Natural killer cell (primary cell): ENCODE results near the gene BDH1. TPM values are rescaled to one million over a fixed set of nuclear protein-coding genes. Genes with fewer than 3 reads are reported as not detected.
"Not testable (repeated sequence)": the region's sequence is repeated elsewhere in the genome, so short reads cannot be mapped to it uniquely, and the experiment has no call there.

ENCODE experiments used
- ATAC-seq, 3 donors: fragments of 150-1000 bp in 2 of 3; fragments of 200-7000 bp in 1 of 3; cut with Tn5 transposase; 1 replicate in 1 of 3; 2 replicates in 2 of 3; pipeline ENCODE4 v1.10.0; 2021; ENCODE audit warnings: mild to moderate bottlenecking in 2 of 3, moderate library complexity in 2 of 3
- DNase-seq, 2 donors: peaks; one replicate each; pipeline versions ENCODE4 v3.0.0 to v3.0.0-alpha.2; 2013 to 2021; ENCODE audit warnings: mixed read lengths in 1 of 2
- H3K27ac ChIP-seq: one replicate; pipeline ENCODE4 v1.5.1; 2013; ENCODE audit warnings: mild to moderate bottlenecking, low read length
- H3K27me3 ChIP-seq: one replicate; pipeline ENCODE4 v1.6.1; 2013; ENCODE audit warnings: low read length; ENCODE audit not compliant: control insufficient read depth, insufficient read depth
- H3K36me3 ChIP-seq: one replicate; pipeline ENCODE4 v1.6.1; 2013; ENCODE audit warnings: low read length; ENCODE audit not compliant: control insufficient read depth, insufficient read depth
- H3K4me1 ChIP-seq: one replicate; pipeline ENCODE4 v1.6.1; 2013; ENCODE audit warnings: low read length; ENCODE audit not compliant: control insufficient read depth, insufficient read depth
- H3K4me3 ChIP-seq: one replicate; pipeline ENCODE4 v1.5.1; 2013; ENCODE audit warnings: low read length
- H3K9me3 ChIP-seq: one replicate; pipeline ENCODE4 v1.6.1; 2013; ENCODE audit warnings: low read length; ENCODE audit not compliant: control insufficient read depth, insufficient read depth
- H3K27ac Mint-ChIP-seq, 2 donors: one replicate each; pipeline ENCODE4 v1.8.0; 2022; ENCODE audit warnings: mild to moderate bottlenecking in 2 of 2, mixed read lengths in 2 of 2, moderate library complexity in 1 of 2
- H3K27me3 Mint-ChIP-seq, 2 donors: one replicate each; pipeline ENCODE4 v1.8.0; 2022; ENCODE audit warnings: low read depth in 2 of 2, mixed read lengths in 2 of 2
- H3K36me3 Mint-ChIP-seq: one replicate; pipeline ENCODE4 v1.8.0; 2022; ENCODE audit warnings: mixed read lengths
- H3K4me1 Mint-ChIP-seq, 2 donors: one replicate each; pipeline ENCODE4 v1.8.0; 2022; ENCODE audit warnings: mixed read lengths in 2 of 2
- H3K4me3 Mint-ChIP-seq: one replicate; pipeline ENCODE4 v1.8.0; 2022; ENCODE audit warnings: mild to moderate bottlenecking, moderate library complexity, mixed read lengths
- H3K9me3 Mint-ChIP-seq, 2 donors: one replicate each; pipeline ENCODE4 v1.8.0; 2022; ENCODE audit warnings: mixed read lengths in 2 of 2
- CTCF ChIP-seq: fragments of 200-600 bp; IDR thresholded peaks from one replicate; pipeline ENCODE4 v1.8.0; 2022; ENCODE audit warnings: antibody characterized with exemption
- WGBS: methylation state at CpG from one replicate; pipeline ENCODE4 v1.1.7; 2013; ENCODE audit warnings: missing lambda C conversion rate; ENCODE audit not compliant: insufficient coverage; 5-methylcytosine and 5-hydroxymethylcytosine counted together
- intact Hi-C: fragments of 100-400 bp; cut with micrococcal nuclease; formaldehyde crosslinking; loops from one replicate; pipeline ENCODE4 v1.14.2; 2022
- total RNA-seq, 4 donors: library from RNA; stranded (reverse); fragments of 120-200 nt in 1 of 4; gene quantifications; one replicate each; pipeline versions ENCODE4 v1.2.3 to v1.2.4, GENCODE V29; 2013 to 2022

The BDH1 gene
- total RNA-seq, 3 donors from 2014 or later (not counting 1 experiment from before 2014, with no cell fraction given), result 14.0 to 24.5 (median 17.4) TPM

- H3K9me3 ChIP-seq, result no peaks in the 10 kb centered on the region
- H3K36me3 Mint-ChIP-seq, result no peaks in the 10 kb centered on the region
- no peaks in the 10 kb centered on the region for H3K9me3 Mint-ChIP-seq
- ATAC-seq, result no peak
- no peaks in the 10 kb centered on the region for H3K36me3 ChIP-seq
- H3K4me1 ChIP-seq, result no peaks in the 10 kb centered on the region
- H3K27ac ChIP-seq, result no peak overlapping the region
- H3K4me1 Mint-ChIP-seq, result no peaks in the 10 kb centered on the region
- H3K27me3 ChIP-seq, result no peaks in the 10 kb centered on the region
- intact Hi-C loops, result no loop called here
- H3K4me3 ChIP-seq, result no peak overlapping the region
- peaks cover 0 to 7% of the 10 kb centered on the region in 2 donors for H3K27me3 Mint-ChIP-seq
- no peak overlapping the region for H3K4me3 Mint-ChIP-seq
- 89% methylated on average over 8 of the region's 8 CpGs for WGBS
- no peak for TF ChIP-seq CTCF
- H3K27ac Mint-ChIP-seq, result no peak overlapping the region
- no peak for DNase-seq
Measured at GRCh38 chr3:197576838-197577237, 21.1 kb upstream of the BDH1 start.

- WGBS, result 92% methylated on average over 5 of the region's 5 CpGs
- no peak for TF ChIP-seq CTCF
- Mint-ChIP-seq H3K27ac (no peak overlapping the region), H3K36me3 (no peaks in the 10 kb centered on the region), H3K9me3 (no peaks in the 10 kb centered on the region), H3K27me3 (peaks cover 0 to 6% of the 10 kb centered on the region in 2 donors), H3K4me1 (no peaks in the 10 kb centered on the region), H3K4me3 (no peak overlapping the region)
- no peak overlapping the region for H3K4me3 ChIP-seq
- DNase-seq, result no peak
- no peaks in the 10 kb centered on the region for H3K4me1 ChIP-seq
- intact Hi-C loops, result no loop called here
- no peak overlapping the region for H3K27ac ChIP-seq
- no peaks in the 10 kb centered on the region for H3K36me3 ChIP-seq
- H3K27me3 ChIP-seq, result no peaks in the 10 kb centered on the region
- no peaks in the 10 kb centered on the region for H3K9me3 ChIP-seq
- ATAC-seq, result no peak
Measured at GRCh38 chr3:197575362-197575761, 19.6 kb upstream of the BDH1 start.

GRCh38 chr3:197574396-197574991 is 18.7 kb upstream of the BDH1 start:
- ATAC-seq, H3K9me3 Mint-ChIP-seq, DNase-seq, H3K36me3 ChIP-seq, H3K4me1 ChIP-seq, H3K36me3 Mint-ChIP-seq, H3K27ac ChIP-seq, H3K9me3 ChIP-seq, intact Hi-C loops, H3K27me3 ChIP-seq, H3K4me3 Mint-ChIP-seq, H3K4me3 ChIP-seq, H3K27ac Mint-ChIP-seq, H3K4me1 Mint-ChIP-seq: not testable (repeated sequence)
- 45% methylated on average over 4 of the region's 4 CpGs for WGBS
- peaks cover 4 to 12% of the 10 kb centered on the region in 2 donors for H3K27me3 Mint-ChIP-seq

GRCh38 chr3:197573048-197573767 is 17.4 kb upstream of the BDH1 start:
- Histone ChIP-seq H3K9me3 (no peaks in the 10 kb centered on the region), H3K27ac (no peak overlapping the region), H3K4me3 (no peak overlapping the region), H3K4me1 (no peaks in the 10 kb centered on the region), H3K27me3 (no peaks in the 10 kb centered on the region), H3K36me3 (no peaks in the 10 kb centered on the region)
- H3K4me1 Mint-ChIP-seq, result no peaks in the 10 kb centered on the region
- ATAC-seq, result no peak
- no peak overlapping the region for H3K4me3 Mint-ChIP-seq
- intact Hi-C loops, result no loop called here
- no peaks in the 10 kb centered on the region for H3K36me3 Mint-ChIP-seq
- H3K9me3 Mint-ChIP-seq, result no peaks in the 10 kb centered on the region
- DNase-seq, result no peak
- H3K27ac Mint-ChIP-seq, result no peak overlapping the region
- peaks cover 12 to 13% of the 10 kb centered on the region in 2 donors for H3K27me3 Mint-ChIP-seq
- 91% methylated on average over 6 of the region's 6 CpGs for WGBS
- no peak for TF ChIP-seq CTCF

- H3K4me1 Mint-ChIP-seq, H3K27ac ChIP-seq, H3K27ac Mint-ChIP-seq, H3K36me3 Mint-ChIP-seq, H3K9me3 Mint-ChIP-seq, H3K36me3 ChIP-seq, H3K4me3 ChIP-seq, H3K27me3 ChIP-seq, H3K4me3 Mint-ChIP-seq, H3K9me3 ChIP-seq, H3K4me1 ChIP-seq, ATAC-seq, intact Hi-C loops, DNase-seq: not testable (repeated sequence)
- peaks cover 16 to 18% of the 10 kb centered on the region in 2 donors for H3K27me3 Mint-ChIP-seq
Measured at GRCh38 chr3:197571880-197572172, 16.1 kb upstream of the BDH1 start.
